BJ (cell line): ENCODE measurements around the gene CCDC122. TPM values are rescaled to one million over a fixed set of nuclear protein-coding genes. Genes with fewer than 3 reads are reported as not detected.
A peak's percentile ranks its signal among the peaks of the same experiment; 100 is the strongest.

Source experiments
- CTCF ChIA-PET: fragments of 350-600 bp; formaldehyde crosslinking; extraction: SDS; loops from one replicate; lab custom pipeline; 2021; ENCODE audit warnings: antibody characterized with exemption, inconsistent platforms; lab: Yijun Ruan, JAX
- POLR2A ChIA-PET: fragments of 300-600 bp; sonication (Branson Sonifier 250); formaldehyde crosslinking; extraction: SDS; loops from one replicate; lab custom pipeline; 2021; ENCODE audit warnings: antibody characterized with exemption; lab: Charles Lee
- DNase-seq: peaks from one replicate; pipeline ENCODE4 v3.0.0-alpha.2; 2011; ENCODE audit warnings: low read depth
- H3K27me3 ChIP-seq: 2 replicates; pipeline ENCODE4 v1.6.0; 2011; ENCODE audit warnings: low read length; ENCODE audit not compliant: control insufficient read depth, insufficient read depth
- H3K36me3 ChIP-seq: 2 replicates; pipeline ENCODE4 v1.5.1; 2011; ENCODE audit warnings: low read length; ENCODE audit not compliant: control insufficient read depth, insufficient read depth
- H3K4me3 ChIP-seq: 2 replicates; pipeline ENCODE4 v1.5.1; 2011; ENCODE audit warnings: low read depth, mild to moderate bottlenecking, control low read depth, low read length
- polyA plus RNA-seq: library from polyadenylated mRNA; depleted of rRNA; stranded (reverse); fragments of >200 nt; gene quantifications from 2 replicates; pipeline ENCODE4 v1.2.3, GENCODE V29; 2011
- TF ChIP-seq, protein P1 (sequence below): IDR thresholded peaks from 2 replicates; pipeline ENCODE4 v1.5.1; 2011; ENCODE audit warnings: low read depth, mild to moderate bottlenecking, control low read depth, inconsistent platforms, low read length, moderate library complexity; ENCODE audit not compliant: insufficient read depth

CCDC122 gene
- polyA plus RNA-seq, 1 experiment: 0.67 TPM

DNA sequence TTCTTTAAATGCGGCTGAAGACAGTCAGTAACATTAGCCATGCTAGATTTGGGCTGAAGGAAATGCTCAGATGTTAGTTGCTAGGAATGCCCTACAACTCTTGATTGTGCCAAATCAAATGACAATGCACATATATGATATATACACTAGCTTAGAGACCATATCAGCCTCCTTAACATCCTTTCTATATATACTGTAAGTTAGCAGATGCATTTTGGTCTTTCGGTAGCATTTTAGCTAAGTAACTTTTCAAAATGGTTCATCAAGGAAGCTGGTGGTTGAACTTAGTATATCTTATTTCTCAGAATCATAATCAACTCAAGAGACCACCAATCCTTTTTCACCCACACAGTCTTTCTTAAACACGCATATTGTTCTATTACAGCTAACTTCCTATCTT lies 78.7 kb downstream of the CCDC122 start:
- ChIA-PET CTCF (interaction anchor here (1.0 to 1.4 kb wide), 3 partner anchors 14 to 831 kb away, joined by 3 to 4 read pairs (median 4); partner anchors contain the start of gene ENOX1), POLR2A (interaction anchor here (0.6 kb wide), 1 partner anchor 230 kb away, joined by 3 read pairs; no protein-coding TSS in a partner anchor)
- Histone ChIP-seq H3K4me3 (no peak overlapping the region), H3K27me3 (no peaks in the 10 kb centered on the region), H3K36me3 (no peaks in the 10 kb centered on the region)
- no peak for DNase-seq
- TF ChIP-seq, protein P1, sequence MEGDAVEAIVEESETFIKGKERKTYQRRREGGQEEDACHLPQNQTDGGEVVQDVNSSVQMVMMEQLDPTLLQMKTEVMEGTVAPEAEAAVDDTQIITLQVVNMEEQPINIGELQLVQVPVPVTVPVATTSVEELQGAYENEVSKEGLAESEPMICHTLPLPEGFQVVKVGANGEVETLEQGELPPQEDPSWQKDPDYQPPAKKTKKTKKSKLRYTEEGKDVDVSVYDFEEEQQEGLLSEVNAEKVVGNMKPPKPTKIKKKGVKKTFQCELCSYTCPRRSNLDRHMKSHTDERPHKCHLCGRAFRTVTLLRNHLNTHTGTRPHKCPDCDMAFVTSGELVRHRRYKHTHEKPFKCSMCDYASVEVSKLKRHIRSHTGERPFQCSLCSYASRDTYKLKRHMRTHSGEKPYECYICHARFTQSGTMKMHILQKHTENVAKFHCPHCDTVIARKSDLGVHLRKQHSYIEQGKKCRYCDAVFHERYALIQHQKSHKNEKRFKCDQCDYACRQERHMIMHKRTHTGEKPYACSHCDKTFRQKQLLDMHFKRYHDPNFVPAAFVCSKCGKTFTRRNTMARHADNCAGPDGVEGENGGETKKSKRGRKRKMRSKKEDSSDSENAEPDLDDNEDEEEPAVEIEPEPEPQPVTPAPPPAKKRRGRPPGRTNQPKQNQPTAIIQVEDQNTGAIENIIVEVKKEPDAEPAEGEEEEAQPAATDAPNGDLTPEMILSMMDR: no peak

DNA sequence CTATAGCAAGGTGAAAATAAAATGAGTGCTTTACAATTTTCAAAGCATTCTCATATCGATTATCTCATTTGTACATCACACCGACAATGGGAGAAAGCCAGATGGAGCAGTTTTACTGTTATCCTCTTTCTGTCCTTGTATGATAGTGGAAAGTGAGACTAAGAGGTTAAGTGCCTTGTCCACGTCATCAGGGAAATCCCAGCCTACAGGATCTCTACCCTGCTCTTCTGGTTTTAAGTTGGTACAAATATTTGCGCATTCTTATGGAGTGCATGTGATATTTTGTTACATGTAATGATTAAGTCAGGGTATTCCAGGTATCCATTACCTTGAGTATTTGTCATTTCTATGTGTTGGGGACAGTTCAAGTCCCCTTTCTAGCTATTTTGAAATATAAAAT lies 80.3 kb downstream of the CCDC122 start:
- TF ChIP-seq, protein P1: no peak
- CTCF ChIA-PET: no interaction called here
- POLR2A ChIA-PET: no interaction called here
- Histone ChIP-seq H3K36me3 (no peaks in the 10 kb centered on the region), H3K4me3 (no peak overlapping the region), H3K27me3 (no peaks in the 10 kb centered on the region)
- DNase-seq: no peak

DNA sequence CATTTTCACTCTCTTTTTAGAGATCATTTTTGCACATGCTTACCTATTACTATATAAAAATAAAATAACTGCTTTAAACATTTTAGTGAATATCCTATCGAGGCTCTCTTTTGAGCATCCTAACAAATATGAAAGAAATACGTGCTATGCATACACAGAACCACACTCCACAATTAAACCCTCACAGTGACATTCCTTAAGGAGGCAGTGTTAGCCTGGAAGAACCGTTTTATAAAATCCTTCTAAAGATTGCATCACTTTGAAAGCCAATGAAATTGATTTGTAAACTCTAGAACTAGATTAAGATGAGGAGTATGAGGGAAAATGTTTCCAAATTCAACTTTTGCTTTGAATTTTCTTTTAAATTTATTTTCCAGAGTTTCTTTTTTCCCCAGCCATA lies 81.7 kb downstream of the CCDC122 start:
- ChIA-PET CTCF (no interaction called here), POLR2A (no interaction called here)
- DNase-seq: no peak
- H3K4me3 ChIP-seq: no peak overlapping the region
- TF ChIP-seq, protein P1: peak; percentile 23
- H3K36me3 ChIP-seq: no peaks in the 10 kb centered on the region
- no peaks in the 10 kb centered on the region for H3K27me3 ChIP-seq

DNA sequence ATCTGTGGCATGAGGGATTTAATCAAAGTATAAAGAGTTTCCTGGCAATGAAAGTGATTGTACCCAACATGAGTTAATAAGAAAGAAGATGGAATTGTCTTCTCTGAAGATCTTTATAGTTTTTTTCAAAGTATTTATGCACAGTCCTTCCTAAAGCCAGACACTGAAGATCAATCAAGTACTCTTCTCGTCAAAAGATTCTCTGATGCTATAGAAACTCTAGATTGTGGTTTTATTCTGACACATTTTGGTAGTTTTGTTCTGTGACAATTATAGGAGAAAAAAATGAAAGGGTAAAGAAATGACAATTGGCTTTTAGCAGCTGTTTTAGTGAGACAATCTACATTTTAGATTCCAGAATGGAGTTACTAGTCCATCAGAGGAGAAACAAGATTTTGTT lies 82.4 kb downstream of the CCDC122 start:
- CTCF ChIA-PET: no interaction called here
- H3K4me3 ChIP-seq: no peak overlapping the region
- TF ChIP-seq, protein P1: no peak
- POLR2A ChIA-PET: no interaction called here
- no peaks in the 10 kb centered on the region for H3K36me3 ChIP-seq
- no peak for DNase-seq
- H3K27me3 ChIP-seq: no peaks in the 10 kb centered on the region

DNA sequence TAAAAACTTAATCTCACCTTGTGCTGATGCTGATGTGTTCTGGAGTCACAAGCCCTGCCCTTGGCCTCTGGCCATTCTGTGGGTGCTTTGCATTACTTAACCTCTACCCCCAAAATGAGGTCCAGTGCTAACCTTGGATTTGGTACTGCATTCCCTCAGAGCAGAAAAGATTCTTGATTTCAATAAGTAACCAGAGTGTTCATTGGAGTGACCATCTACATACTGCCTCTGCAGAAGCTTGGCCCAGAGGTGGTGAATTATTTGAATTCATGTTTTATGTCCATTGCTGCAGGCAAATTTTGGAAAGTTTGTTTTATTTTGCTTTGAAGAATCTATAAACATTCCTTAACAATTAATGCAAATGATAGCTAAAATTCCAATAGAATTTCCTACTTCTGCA lies 85.1 kb downstream of the CCDC122 start:
- Histone ChIP-seq H3K27me3 (no peaks in the 10 kb centered on the region), H3K36me3 (no peaks in the 10 kb centered on the region), H3K4me3 (no peak overlapping the region)
- TF ChIP-seq, protein P1: no peak
- CTCF ChIA-PET: interaction anchor here (1.2 to 1.3 kb wide), 2 partner anchors 10 to 711 kb away, joined by 3 to 5 read pairs; no protein-coding TSS in a partner anchor
- POLR2A ChIA-PET: no interaction called here
- no peak for DNase-seq
